GM08714 (cell line): ENCODE results near the gene PPP1R12C.
"Not testable (repeated sequence)": the region's sequence is repeated elsewhere in the genome, so short reads cannot be mapped to it uniquely, and the experiment has no call there.

ENCODE experiments used
- H3K4me3 ChIP-seq: fragments of 200-500 bp; sonication (Bioruptor generic); 2 replicates; pipeline ENCODE4 v1.5.1; 2014; ENCODE audit warnings: mild to moderate bottlenecking, low read length, inconsistent platforms
- ZNF274 ChIP-seq: IDR thresholded peaks from 2 replicates; pipeline ENCODE4 v1.6.1; 2012; ENCODE audit warnings: mild to moderate bottlenecking, low read depth, low read length

PPP1R12C gene

DNA sequence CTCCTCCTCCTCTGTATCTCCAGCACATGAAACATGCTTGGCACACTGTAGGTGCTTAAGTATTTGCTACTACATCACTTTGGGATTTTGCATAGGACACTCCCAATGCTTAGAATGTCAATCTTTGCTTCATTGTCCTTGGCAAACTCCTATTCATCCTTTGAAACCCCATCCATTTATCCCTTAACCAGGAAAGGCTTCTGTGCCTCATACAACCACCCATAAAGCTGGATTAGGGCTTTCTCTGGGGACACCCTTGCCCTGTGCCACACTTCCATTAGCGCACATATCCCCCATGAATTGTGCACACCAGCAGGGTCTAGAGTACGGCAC is 47.6 kb downstream of the PPP1R12C start:
- H3K4me3 ChIP-seq, result no peak overlapping the region

DNA sequence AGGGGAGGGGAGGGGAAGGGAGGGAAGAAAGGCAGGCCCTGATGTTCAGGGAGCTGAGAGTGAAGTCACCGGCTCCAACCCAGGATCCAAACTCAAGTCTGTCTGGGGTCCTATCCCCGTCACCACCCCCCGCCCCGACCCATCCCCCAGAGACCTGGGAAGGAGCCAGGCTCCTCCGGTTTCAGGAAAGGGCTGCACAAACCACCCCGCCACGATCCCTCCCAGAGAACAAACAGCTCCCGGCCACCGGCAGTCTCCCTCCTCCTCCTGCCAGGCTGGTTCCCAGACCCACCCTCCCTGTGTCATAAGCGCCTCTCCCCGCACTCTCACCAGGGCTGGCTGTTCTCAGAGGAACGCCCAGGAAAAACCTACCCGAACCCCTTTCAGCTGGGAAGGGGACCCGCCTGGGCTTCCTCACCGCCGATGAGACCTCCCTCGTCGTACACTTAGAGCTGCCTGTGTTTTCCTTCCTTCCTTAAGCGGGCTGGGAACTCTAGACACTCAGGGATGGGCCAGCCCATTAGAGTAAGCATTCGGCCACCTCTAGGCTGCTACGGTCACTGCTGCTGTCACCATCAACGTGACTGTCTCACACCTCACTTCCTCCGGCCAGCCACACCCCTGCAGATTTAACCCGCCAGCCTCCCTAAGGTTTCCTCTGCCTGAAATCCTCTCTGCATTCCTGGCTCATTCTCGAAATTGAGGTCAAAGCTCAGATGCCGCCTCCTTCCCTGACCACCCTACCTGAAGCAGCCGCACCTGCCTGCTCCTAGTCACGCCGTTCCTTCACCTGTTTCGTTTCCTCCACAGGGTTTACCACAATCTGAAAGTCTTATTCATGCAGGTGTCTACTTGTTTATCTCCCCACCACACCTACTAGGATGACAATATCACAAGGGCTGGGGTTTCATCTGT is 48.2 kb downstream of the PPP1R12C start:
- no peak for TF ChIP-seq ZNF274
- H3K4me3 ChIP-seq, result no peak overlapping the region

More for the DNA sequence above, 47.6 kb downstream of the PPP1R12C start:
- no peak for TF ChIP-seq ZNF274

DNA sequence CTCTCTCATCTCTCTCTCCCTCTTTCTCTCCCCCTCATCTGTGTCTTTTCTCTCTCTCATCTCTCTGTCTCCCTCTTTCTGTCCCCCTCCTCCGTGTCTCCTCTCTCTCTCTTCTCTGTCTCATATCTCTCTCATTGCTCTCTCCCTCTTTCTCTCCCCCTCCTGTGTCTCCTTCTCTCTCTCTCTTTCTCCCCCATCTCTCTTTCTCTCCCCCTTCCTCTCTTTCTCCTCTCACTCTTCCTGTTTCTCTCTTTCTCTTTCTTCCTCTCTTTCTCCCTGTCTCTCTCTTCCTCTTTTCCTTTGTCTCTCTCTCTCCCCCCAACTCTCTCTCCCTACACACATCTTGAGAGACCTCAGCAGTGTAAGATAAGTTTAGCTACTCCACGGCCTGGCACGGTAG is 49.6 kb downstream of the PPP1R12C start:
- no peak overlapping the region for H3K4me3 ChIP-seq
- no peak for TF ChIP-seq ZNF274

DNA sequence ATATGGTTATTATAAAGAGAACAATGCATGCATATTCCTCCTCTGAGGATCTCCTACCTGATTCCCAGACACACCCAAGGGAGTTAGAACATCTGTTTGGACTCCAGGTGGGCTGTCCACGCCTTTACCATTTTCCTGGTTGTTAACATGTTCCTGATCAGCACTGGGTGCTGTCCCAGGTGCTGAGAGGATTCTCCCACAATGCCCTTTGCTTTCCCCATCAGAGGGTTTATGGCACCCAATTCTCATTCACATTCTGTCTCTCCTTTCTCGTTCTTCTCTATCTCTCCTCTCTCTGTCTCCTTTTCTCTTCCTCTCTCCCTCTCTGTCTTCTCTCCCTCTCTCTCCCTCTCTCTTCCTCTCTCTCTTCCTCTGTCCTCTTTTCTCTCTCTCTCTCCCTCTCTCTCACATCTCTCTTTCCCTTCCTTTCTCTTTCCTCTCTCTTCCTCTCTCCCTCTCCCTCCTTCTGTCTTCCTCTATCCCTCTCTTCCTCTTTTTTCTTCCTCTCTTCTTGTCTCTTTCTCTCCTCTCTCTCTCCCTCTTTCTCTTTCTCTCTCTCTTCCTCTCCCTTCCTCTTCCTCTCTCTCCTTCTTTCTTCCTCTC is 51.2 kb downstream of the PPP1R12C start:
- no peak for TF ChIP-seq ZNF274
- no peak overlapping the region for H3K4me3 ChIP-seq

- H3K4me3 ChIP-seq, result not testable (repeated sequence)
These were observed 51.9 kb downstream of the PPP1R12C start for GRCh38 chr19:55065516-55065915.

DNA sequence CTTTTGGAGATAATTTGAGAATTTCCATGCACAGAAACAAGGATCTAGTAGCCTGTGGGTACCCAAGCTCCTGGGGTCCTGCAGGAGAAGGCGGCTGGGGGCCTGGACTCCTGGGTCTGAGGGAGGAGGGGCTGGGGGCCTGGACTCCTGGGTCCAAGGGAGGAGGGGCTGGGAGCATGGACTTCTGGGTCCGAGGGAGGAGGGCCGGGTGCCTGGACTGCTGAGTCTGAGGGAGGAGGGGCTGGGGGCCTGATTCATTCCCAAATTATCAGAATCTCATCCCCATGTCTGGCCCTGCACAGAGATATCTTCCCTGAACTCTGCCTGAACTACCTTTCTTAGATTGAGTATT is 54.0 kb downstream of the PPP1R12C start:
- no peak for TF ChIP-seq ZNF274

GRCh38 chr19:55062735-55063491 is 54.5 kb downstream of the PPP1R12C start, which contains the start of gene RDH13:
Gene RDH13 (minus strand): TSS chr19:55063148. CDS start chr19:55063032, 116 bp downstream.
- TF ChIP-seq ZNF274, result no peak
- H3K4me3 ChIP-seq, result peak within 1 kb of the TSS; percentile 76

More for the DNA sequence above, 54.0 kb downstream of the PPP1R12C start:
- no peak overlapping the region for H3K4me3 ChIP-seq

DNA sequence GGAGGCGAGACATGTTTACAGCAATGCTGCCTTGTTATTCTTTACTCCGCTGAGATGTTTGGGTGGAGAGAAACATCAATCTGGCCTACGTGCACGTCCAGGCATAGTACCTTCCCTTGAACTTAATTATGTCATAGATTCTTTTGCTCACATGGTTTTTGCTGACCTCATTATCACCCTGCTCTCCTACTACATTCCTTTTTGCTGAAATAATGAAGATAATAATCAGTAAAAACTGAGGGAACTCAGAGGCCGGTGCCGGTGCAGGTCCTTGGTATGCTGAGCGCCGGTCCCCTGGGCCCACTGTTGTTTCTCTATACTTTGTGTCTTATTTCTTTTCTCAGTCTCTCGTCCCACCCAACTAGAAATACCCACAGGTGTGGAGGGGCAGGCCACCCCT is 57.1 kb downstream of the PPP1R12C start:
- not testable (repeated sequence) for H3K4me3 ChIP-seq

DNA sequence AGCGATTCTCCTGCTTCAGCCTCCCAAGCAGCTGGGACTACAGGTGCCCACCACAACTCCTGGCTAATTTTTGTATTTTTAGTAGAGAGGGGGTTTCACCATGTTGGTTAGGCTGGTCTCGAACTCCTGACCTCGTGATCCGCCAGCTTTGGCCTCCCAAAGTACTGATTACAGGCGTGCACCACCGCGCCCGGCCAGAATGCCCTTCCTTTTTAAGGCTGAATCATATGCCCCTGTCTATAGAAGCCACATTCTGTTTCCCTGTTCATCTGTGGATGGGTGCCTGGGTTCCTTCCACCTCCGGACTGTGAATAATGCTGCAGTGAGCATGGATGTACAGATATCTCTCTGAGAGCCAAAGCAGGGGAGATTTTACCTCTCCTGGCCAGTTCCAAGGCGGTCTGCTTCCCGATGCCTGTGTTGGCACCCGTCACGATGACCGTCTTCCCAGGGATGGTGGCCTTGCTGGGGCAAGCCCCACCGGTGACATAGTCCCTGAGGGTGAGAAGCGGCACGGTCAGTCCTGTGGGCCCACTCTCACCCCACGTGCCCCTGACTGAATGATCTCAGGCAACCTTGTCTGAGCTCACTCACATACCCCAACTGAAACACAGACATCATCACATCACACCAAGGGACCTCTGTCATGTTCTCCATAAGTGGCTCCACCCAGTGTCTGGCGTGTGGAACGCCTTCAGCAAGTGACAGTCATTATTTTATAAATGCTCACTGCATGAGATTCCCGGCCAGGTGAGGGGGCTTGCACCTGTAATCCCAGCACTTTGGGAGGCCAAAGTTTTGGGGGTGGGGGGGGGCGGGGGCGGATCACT is 58.4 kb downstream of the PPP1R12C start:
- no peak for TF ChIP-seq ZNF274
- no peak overlapping the region for H3K4me3 ChIP-seq

DNA sequence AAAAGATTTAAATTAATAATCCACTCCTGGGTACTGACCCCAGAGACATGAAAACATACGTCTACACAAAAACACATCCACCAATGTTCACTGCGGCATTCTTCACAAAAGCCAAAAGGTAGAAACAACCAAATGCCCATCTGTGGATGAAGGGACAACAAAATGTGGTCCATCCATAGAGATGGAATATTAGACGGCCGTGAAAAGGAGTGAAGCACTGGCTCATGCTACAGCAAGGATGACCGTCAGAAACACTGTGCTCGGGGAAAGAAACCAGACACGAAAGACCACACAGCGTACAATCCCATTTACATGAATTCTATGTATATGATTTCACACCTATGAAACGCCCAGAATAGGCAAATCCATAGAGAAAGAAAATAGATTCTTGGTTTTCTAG is 60.6 kb downstream of the PPP1R12C start:
- no peak overlapping the region for H3K4me3 ChIP-seq
- TF ChIP-seq ZNF274, result no peak

DNA sequence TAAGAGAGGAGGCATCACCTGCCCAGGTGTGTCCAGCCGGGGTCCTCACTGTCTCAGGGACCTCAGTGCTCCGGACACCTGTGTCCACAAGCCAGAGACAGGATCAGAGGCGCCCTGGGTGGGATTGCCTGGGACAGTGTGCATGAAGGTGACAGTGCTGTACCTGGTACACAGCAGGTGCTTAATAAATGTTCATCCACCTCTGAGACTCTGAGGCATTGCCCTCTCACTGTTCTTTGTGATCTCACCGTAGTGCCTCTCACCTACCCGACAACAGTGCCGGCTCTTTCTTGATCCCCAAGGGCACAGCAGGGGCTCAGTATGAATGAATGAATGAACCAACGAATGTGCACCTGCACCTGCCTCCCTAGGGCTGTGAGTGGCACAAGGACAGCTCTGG is 63.7 kb downstream of the PPP1R12C start:
- H3K4me3 ChIP-seq, result no peak overlapping the region
- TF ChIP-seq ZNF274, result no peak

DNA sequence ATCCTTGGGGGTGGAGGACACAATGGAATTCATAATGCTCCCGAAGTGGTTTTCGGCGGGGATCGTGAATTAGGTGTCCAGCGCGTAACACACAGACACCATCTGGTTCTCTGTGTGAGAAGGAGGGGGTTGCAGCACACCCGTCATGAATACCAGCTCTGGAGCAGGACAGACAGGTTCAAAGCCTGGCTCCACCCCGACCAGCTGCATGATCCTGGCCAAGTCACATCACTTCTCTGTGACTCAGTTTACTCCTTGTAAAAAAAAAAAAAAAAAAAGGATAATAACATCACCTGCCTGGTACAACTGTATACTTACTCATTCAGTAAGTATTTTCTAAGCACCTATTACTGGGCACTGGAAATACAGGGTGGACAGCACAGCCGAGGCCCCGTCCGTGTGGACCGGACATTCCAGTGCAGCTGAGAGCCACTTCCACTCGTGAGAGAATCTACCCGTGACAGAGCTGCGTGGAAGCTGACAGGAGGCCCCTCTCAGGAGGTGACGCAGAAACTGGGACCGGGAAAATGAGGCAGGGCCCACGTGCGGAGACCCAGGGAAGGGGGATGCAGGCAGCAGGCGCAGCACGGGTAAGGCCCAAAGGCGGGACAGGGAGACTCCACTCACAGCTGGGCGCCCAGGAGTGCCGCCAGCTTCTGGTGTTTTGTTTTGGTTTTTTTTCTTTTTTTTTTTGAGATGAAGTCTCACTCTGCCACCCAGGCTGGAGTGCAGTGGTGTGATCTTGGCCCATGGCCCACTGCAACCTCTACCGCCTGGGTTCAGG is 66.5 kb downstream of the PPP1R12C start:
- H3K4me3 ChIP-seq, result no peak overlapping the region
- TF ChIP-seq ZNF274, result no peak

GRCh38 chr19:55048446-55048845 is 69.0 kb downstream of the PPP1R12C start:
- no peak for TF ChIP-seq ZNF274
- H3K4me3 ChIP-seq, result no peak overlapping the region
